MM.1S (cell line): ENCODE data around the gene SUPT4H1.

Source experiments
- DNase-seq: peaks from one replicate; pipeline ENCODE4 v3.0.0-alpha.2; 2015
- H2AFZ ChIP-seq: fragments of 300-600 bp; sonication (generic); 2 replicates; pipeline ENCODE4 v1.6.0; 2016; ENCODE audit warnings: antibody characterized with exemption, low read length
- H3F3A ChIP-seq: fragments of 300-600 bp; sonication (generic); 2 replicates; pipeline ENCODE4 v1.6.1; 2016; ENCODE audit warnings: mild to moderate bottlenecking, antibody characterized with exemption, low read length, moderate library complexity, mixed read lengths; ENCODE audit not compliant: insufficient read depth
- H3K27ac ChIP-seq: fragments of 300-600 bp; sonication (generic); 2 replicates; pipeline ENCODE4 v1.5.1; 2016; ENCODE audit warnings: mild to moderate bottlenecking, low read length
- H3K27me3 ChIP-seq: fragments of 300-600 bp; sonication (generic); replicated peaks from 2 replicates; pipeline ENCODE4 v1.6.0; 2016; ENCODE audit warnings: low read length; ENCODE audit not compliant: insufficient read depth
- H3K36me3 ChIP-seq: fragments of 300-600 bp; sonication (generic); replicated peaks from 2 replicates; pipeline ENCODE4 v1.6.1; 2016; ENCODE audit warnings: mild to moderate bottlenecking, low read length, mixed read lengths; ENCODE audit not compliant: insufficient read depth
- H3K4me1 ChIP-seq: fragments of 300-600 bp; sonication (generic); 2 replicates; pipeline ENCODE4 v1.6.1; 2016; ENCODE audit warnings: low read length, mixed read lengths
- H3K4me2 ChIP-seq: fragments of 300-600 bp; sonication (generic); 2 replicates; pipeline ENCODE4 v1.6.0; 2016; ENCODE audit warnings: low read depth, low read length
- H3K4me3 ChIP-seq: fragments of 300-600 bp; sonication (generic); 2 replicates; pipeline ENCODE4 v1.5.1; 2016; ENCODE audit warnings: low read length, mixed read lengths
- H3K79me2 ChIP-seq: fragments of 300-600 bp; sonication (generic); 2 replicates; pipeline ENCODE4 v1.6.1; 2016; ENCODE audit warnings: mixed run types, low read length, mixed read lengths
- H3K9ac ChIP-seq: fragments of 300-600 bp; sonication (generic); 2 replicates; pipeline ENCODE4 v1.6.1; 2016; ENCODE audit warnings: low read length, mixed read lengths
- H3K9me2 ChIP-seq: fragments of 300-600 bp; sonication (generic); replicated peaks from 2 replicates; pipeline ENCODE4 v1.6.1; 2016; ENCODE audit warnings: mild to moderate bottlenecking, low read length, mixed read lengths; ENCODE audit not compliant: insufficient read depth
- H3K9me3 ChIP-seq: fragments of 300-600 bp; sonication (generic); replicated peaks from 2 replicates; pipeline ENCODE4 v1.6.1; 2016; ENCODE audit warnings: mild to moderate bottlenecking, low read length, mixed read lengths; ENCODE audit not compliant: insufficient read depth
- H4K20me1 ChIP-seq: fragments of 300-600 bp; sonication (generic); 2 replicates; pipeline ENCODE4 v1.6.1; 2016; ENCODE audit warnings: mild to moderate bottlenecking, low read length, moderate library complexity, mixed read lengths; ENCODE audit not compliant: insufficient read depth
- CTCF ChIP-seq: fragments of 300-600 bp; sonication (generic); IDR thresholded peaks from 2 replicates; pipeline ENCODE4 v1.5.1; 2016; ENCODE audit warnings: antibody characterized with exemption, low read length, mixed read lengths
- EZH2 ChIP-seq: fragments of 300-600 bp; sonication (generic); optimal IDR thresholded peaks from 2 replicates; pipeline ENCODE3; 2017; ENCODE audit warnings: low read depth, mild to moderate bottlenecking, antibody characterized with exemption, low read length, mixed read lengths
- EZH2phosphoT487 ChIP-seq: fragments of 300-600 bp; sonication (generic); IDR thresholded peaks from 2 replicates; pipeline ENCODE4 v1.6.1; 2018; ENCODE audit warnings: antibody characterized with exemption, low read length

The SUPT4H1 gene

GRCh38 chr17:58320570-58321323 is 31.3 kb downstream of the SUPT4H1 start:
- Histone ChIP-seq H3F3A (0 out of 2 replicates have a peak, but pooled peaks cover 7% of the 10 kb centered on the region), H3K4me1 (peaks cover 7% of the 10 kb centered on the region; the same call in 1 of the 2 replicates), H3K9me3 (no peaks in the 10 kb centered on the region), H4K20me1 (no peaks in the 10 kb centered on the region), H3K36me3 (no peaks in the 10 kb centered on the region), H3K27ac (no peak overlapping the region), H3K79me2 (no peaks in the 10 kb centered on the region), H3K27me3 (0 out of 2 replicates have a peak, but pooled peaks cover 7% of the 10 kb centered on the region), H2AFZ (no peak overlapping the region), H3K9me2 (no peaks in the 10 kb centered on the region), H3K4me3 (no peak overlapping the region), H3K9ac (no peak overlapping the region), H3K4me2 (no peak overlapping the region)
- TF ChIP-seq EZH2 = no peak
- no peak for TF ChIP-seq EZH2phosphoT487
- TF ChIP-seq CTCF = no peak
- DNase-seq = no peak

- Histone ChIP-seq H3K9me2 (no peaks in the 10 kb centered on the region), H2AFZ (no peak overlapping the region), H4K20me1 (no peaks in the 10 kb centered on the region), H3F3A (0 out of 2 replicates have a peak, but pooled peaks cover 3% of the 10 kb centered on the region), H3K36me3 (no peaks in the 10 kb centered on the region), H3K4me3 (no peak overlapping the region), H3K79me2 (no peaks in the 10 kb centered on the region), H3K4me1 (peaks cover 4% of the 10 kb centered on the region; the same call in 1 of the 2 replicates), H3K4me2 (no peak overlapping the region), H3K9me3 (no peaks in the 10 kb centered on the region), H3K27me3 (0 out of 2 replicates have a peak, but pooled peaks cover 4% of the 10 kb centered on the region), H3K27ac (no peak overlapping the region), H3K9ac (no peak overlapping the region)
- DNase-seq = no peak
- TF ChIP-seq CTCF (no peak), EZH2phosphoT487 (no peak), EZH2 (no peak)
Observed at GRCh38 chr17:58320163-58320558, 31.8 kb downstream of the SUPT4H1 start.

GRCh38 chr17:58319173-58320162 is 32.5 kb downstream of the SUPT4H1 start:
- Histone ChIP-seq H2AFZ (no peak overlapping the region), H3K27ac (no peak overlapping the region), H3K4me3 (no peak overlapping the region), H3K9ac (no peak overlapping the region), H3K4me1 (no peaks in the 10 kb centered on the region), H4K20me1 (no peaks in the 10 kb centered on the region), H3K36me3 (no peaks in the 10 kb centered on the region), H3F3A (no peaks in the 10 kb centered on the region), H3K27me3 (no peaks in the 10 kb centered on the region), H3K9me2 (no peaks in the 10 kb centered on the region), H3K9me3 (no peaks in the 10 kb centered on the region), H3K79me2 (no peaks in the 10 kb centered on the region), H3K4me2 (no peak overlapping the region)
- DNase-seq = no peak
- TF ChIP-seq EZH2 = no peak
- TF ChIP-seq CTCF = no peak
- TF ChIP-seq EZH2phosphoT487 = no peak
